ENCODE data around the gene PTPRK.

Gene PTPRK

GRCh38 chr6:128244751-128245405, 275.5 kb downstream of the PTPRK start:
- H3K4me3 ChIP-seq (ENCODE audit: insufficient read depth, low read depth, low read length) = no peak overlapping the region
- H3K4me1 ChIP-seq (ENCODE audit: control insufficient read depth, insufficient read depth, low read length) = peaks cover 6% of the 10 kb centered on the region
- H3K27ac ChIP-seq (ENCODE audit: insufficient read depth, low read depth, low read length, poor library complexity, severe bottlenecking) = no peak overlapping the region
- H3K9me3 ChIP-seq (ENCODE audit: control insufficient read depth, low read length) = no peaks in the 10 kb centered on the region
- no peaks in the 10 kb centered on the region for H3K27me3 ChIP-seq (ENCODE audit: control insufficient read depth, insufficient read depth, low read length, poor library complexity, severe bottlenecking)
- no peaks in the 10 kb centered on the region for H3K36me3 ChIP-seq (ENCODE audit: control insufficient read depth, insufficient read depth, low read length)
- WGBS, 2 experiments = 83 to 89% methylated on average over 1 to 2 of the region's 2 CpGs

- no peaks in the 10 kb centered on the region for H3K36me3 ChIP-seq (ENCODE audit: control insufficient read depth, insufficient read depth, low read length)
- H3K27me3 ChIP-seq (ENCODE audit: control insufficient read depth, insufficient read depth, low read length, poor library complexity, severe bottlenecking) = no peaks in the 10 kb centered on the region
- no peak overlapping the region for H3K4me3 ChIP-seq (ENCODE audit: insufficient read depth, low read depth, low read length)
- H3K4me1 ChIP-seq (ENCODE audit: control insufficient read depth, insufficient read depth, low read length) = peaks cover 11% of the 10 kb centered on the region
- no peaks in the 10 kb centered on the region for H3K9me3 ChIP-seq (ENCODE audit: control insufficient read depth, low read length)
- no peak overlapping the region for H3K27ac ChIP-seq (ENCODE audit: insufficient read depth, low read depth, low read length, poor library complexity, severe bottlenecking)
- WGBS, 2 experiments = 100% methylated on average over 1 to 3 of the region's 3 CpGs
These were observed 277.5 kb downstream of the PTPRK start for GRCh38 chr6:128242765-128243403.

- peaks cover 5% of the 10 kb centered on the region for H3K4me1 ChIP-seq (ENCODE audit: control insufficient read depth, insufficient read depth, low read length)
- H3K27ac ChIP-seq (ENCODE audit: insufficient read depth, low read depth, low read length, poor library complexity, severe bottlenecking) = no peak overlapping the region
- WGBS, 2 experiments = 73 to 81% methylated on average over 3 of the region's 3 CpGs
These were observed 279.2 kb downstream of the PTPRK start for GRCh38 chr6:128241216-128241615.

GRCh38 chr6:128240024-128240428, 280.4 kb downstream of the PTPRK start:
- 94 to 100% methylated on average over 1 to 3 of the region's 3 CpGs for WGBS, 2 experiments
- no peak overlapping the region for H3K27ac ChIP-seq (ENCODE audit: insufficient read depth, low read depth, low read length, poor library complexity, severe bottlenecking)
- H3K36me3 ChIP-seq (ENCODE audit: control insufficient read depth, insufficient read depth, low read length) = no peaks in the 10 kb centered on the region
- no peaks in the 10 kb centered on the region for H3K9me3 ChIP-seq (ENCODE audit: control insufficient read depth, low read length)
- peaks cover 5% of the 10 kb centered on the region for H3K4me1 ChIP-seq (ENCODE audit: control insufficient read depth, insufficient read depth, low read length)
- H3K27me3 ChIP-seq (ENCODE audit: control insufficient read depth, insufficient read depth, low read length, poor library complexity, severe bottlenecking) = no peaks in the 10 kb centered on the region
- no peak overlapping the region for H3K4me3 ChIP-seq (ENCODE audit: insufficient read depth, low read depth, low read length)

More at GRCh38 chr6:128241216-128241615, 279.2 kb downstream of the PTPRK start:
- H3K4me3 ChIP-seq (ENCODE audit: insufficient read depth, low read depth, low read length) = no peak overlapping the region
- no peaks in the 10 kb centered on the region for H3K27me3 ChIP-seq (ENCODE audit: control insufficient read depth, insufficient read depth, low read length, poor library complexity, severe bottlenecking)
- H3K9me3 ChIP-seq (ENCODE audit: control insufficient read depth, low read length) = no peaks in the 10 kb centered on the region
- no peaks in the 10 kb centered on the region for H3K36me3 ChIP-seq (ENCODE audit: control insufficient read depth, insufficient read depth, low read length)

- 96 to 100% methylated on average over 1 of the region's 1 CpG for WGBS, 2 experiments
- Histone ChIP-seq H3K4me1 (ENCODE audit: control insufficient read depth, insufficient read depth, low read length) (peaks cover 5% of the 10 kb centered on the region), H3K27me3 (ENCODE audit: control insufficient read depth, insufficient read depth, low read length, poor library complexity, severe bottlenecking) (no peaks in the 10 kb centered on the region), H3K9me3 (ENCODE audit: control insufficient read depth, low read length) (no peaks in the 10 kb centered on the region), H3K36me3 (ENCODE audit: control insufficient read depth, insufficient read depth, low read length) (no peaks in the 10 kb centered on the region), H3K4me3 (ENCODE audit: insufficient read depth, low read depth, low read length) (no peak overlapping the region), H3K27ac (ENCODE audit: insufficient read depth, low read depth, low read length, poor library complexity, severe bottlenecking) (no peak overlapping the region)
These were observed 281.3 kb downstream of the PTPRK start for GRCh38 chr6:128239146-128239545.

- WGBS, 2 experiments = 75% methylated on average over 1 of the region's 1 CpG; no CpG with 5 or more reads in 1 of the 2 experiments
- H3K4me3 ChIP-seq (ENCODE audit: insufficient read depth, low read depth, low read length) = no peak overlapping the region
- H3K9me3 ChIP-seq (ENCODE audit: control insufficient read depth, low read length) = no peaks in the 10 kb centered on the region
- no peaks in the 10 kb centered on the region for H3K36me3 ChIP-seq (ENCODE audit: control insufficient read depth, insufficient read depth, low read length)
- no peaks in the 10 kb centered on the region for H3K27me3 ChIP-seq (ENCODE audit: control insufficient read depth, insufficient read depth, low read length, poor library complexity, severe bottlenecking)
- H3K4me1 ChIP-seq (ENCODE audit: control insufficient read depth, insufficient read depth, low read length) = peaks cover 5% of the 10 kb centered on the region
- H3K27ac ChIP-seq (ENCODE audit: insufficient read depth, low read depth, low read length, poor library complexity, severe bottlenecking) = no peak overlapping the region
These were observed 282.2 kb downstream of the PTPRK start for GRCh38 chr6:128238225-128238624.

- Histone ChIP-seq H3K27me3 (ENCODE audit: control insufficient read depth, insufficient read depth, low read length, poor library complexity, severe bottlenecking) (no peaks in the 10 kb centered on the region), H3K4me1 (ENCODE audit: control insufficient read depth, insufficient read depth, low read length) (peaks cover 5% of the 10 kb centered on the region), H3K9me3 (ENCODE audit: control insufficient read depth, low read length) (no peaks in the 10 kb centered on the region), H3K27ac (ENCODE audit: insufficient read depth, low read depth, low read length, poor library complexity, severe bottlenecking) (no peak overlapping the region), H3K4me3 (ENCODE audit: insufficient read depth, low read depth, low read length) (no peak overlapping the region), H3K36me3 (ENCODE audit: control insufficient read depth, insufficient read depth, low read length) (no peaks in the 10 kb centered on the region)
- 94 to 99% methylated on average over 4 of the region's 4 CpGs for WGBS, 2 experiments
These were observed 284.8 kb downstream of the PTPRK start for GRCh38 chr6:128235556-128235955.

GRCh38 chr6:128233531-128233930, 286.9 kb downstream of the PTPRK start:
- Histone ChIP-seq H3K27me3 (ENCODE audit: control insufficient read depth, insufficient read depth, low read length, poor library complexity, severe bottlenecking) (no peaks in the 10 kb centered on the region), H3K4me1 (ENCODE audit: control insufficient read depth, insufficient read depth, low read length) (peaks cover 4% of the 10 kb centered on the region), H3K27ac (ENCODE audit: insufficient read depth, low read depth, low read length, poor library complexity, severe bottlenecking) (no peak overlapping the region), H3K9me3 (ENCODE audit: control insufficient read depth, low read length) (no peaks in the 10 kb centered on the region), H3K36me3 (ENCODE audit: control insufficient read depth, insufficient read depth, low read length) (no peaks in the 10 kb centered on the region), H3K4me3 (ENCODE audit: insufficient read depth, low read depth, low read length) (no peak overlapping the region)
- 94 to 97% methylated on average over 6 of the region's 6 CpGs for WGBS, 2 experiments

GRCh38 chr6:128230267-128230989, 290.0 kb downstream of the PTPRK start:
- 93% methylated on average over 4 of the region's 7 CpGs for WGBS, 2 experiments
- Histone ChIP-seq H3K27ac (ENCODE audit: insufficient read depth, low read depth, low read length, poor library complexity, severe bottlenecking) (no peak overlapping the region), H3K4me1 (ENCODE audit: control insufficient read depth, insufficient read depth, low read length) (no peaks in the 10 kb centered on the region), H3K4me3 (ENCODE audit: insufficient read depth, low read depth, low read length) (no peak overlapping the region), H3K36me3 (ENCODE audit: control insufficient read depth, insufficient read depth, low read length) (no peaks in the 10 kb centered on the region), H3K9me3 (ENCODE audit: control insufficient read depth, low read length) (no peaks in the 10 kb centered on the region), H3K27me3 (ENCODE audit: control insufficient read depth, insufficient read depth, low read length, poor library complexity, severe bottlenecking) (no peaks in the 10 kb centered on the region)

- H3K9me3 ChIP-seq (ENCODE audit: control insufficient read depth, low read length) = no peaks in the 10 kb centered on the region
- H3K27me3 ChIP-seq (ENCODE audit: control insufficient read depth, insufficient read depth, low read length, poor library complexity, severe bottlenecking) = no peaks in the 10 kb centered on the region
- no peaks in the 10 kb centered on the region for H3K36me3 ChIP-seq (ENCODE audit: control insufficient read depth, insufficient read depth, low read length)
- no peak overlapping the region for H3K4me3 ChIP-seq (ENCODE audit: insufficient read depth, low read depth, low read length)
- no peak overlapping the region for H3K27ac ChIP-seq (ENCODE audit: insufficient read depth, low read depth, low read length, poor library complexity, severe bottlenecking)
- no peaks in the 10 kb centered on the region for H3K4me1 ChIP-seq (ENCODE audit: control insufficient read depth, insufficient read depth, low read length)
These were observed 294.8 kb downstream of the PTPRK start for GRCh38 chr6:128225612-128226011.
